ENCODE results near the gene ADM5.

Gene ADM5

GRCh38 chr19:49727217-49728030, 38.0 kb downstream of the ADM5 start:
- H3K4me3 ChIP-seq (replicated peaks; ENCODE audit: insufficient read depth, low read length) = no peak overlapping the region
- no peak for DNase-seq (ENCODE audit: low read depth in 1 of 2, low spot score in 1 of 2)
- H3K27me3 ChIP-seq (ENCODE audit: insufficient read depth, poor library complexity, severe bottlenecking) = no peaks in the 10 kb centered on the region
- TF ChIP-seq, protein P1, sequence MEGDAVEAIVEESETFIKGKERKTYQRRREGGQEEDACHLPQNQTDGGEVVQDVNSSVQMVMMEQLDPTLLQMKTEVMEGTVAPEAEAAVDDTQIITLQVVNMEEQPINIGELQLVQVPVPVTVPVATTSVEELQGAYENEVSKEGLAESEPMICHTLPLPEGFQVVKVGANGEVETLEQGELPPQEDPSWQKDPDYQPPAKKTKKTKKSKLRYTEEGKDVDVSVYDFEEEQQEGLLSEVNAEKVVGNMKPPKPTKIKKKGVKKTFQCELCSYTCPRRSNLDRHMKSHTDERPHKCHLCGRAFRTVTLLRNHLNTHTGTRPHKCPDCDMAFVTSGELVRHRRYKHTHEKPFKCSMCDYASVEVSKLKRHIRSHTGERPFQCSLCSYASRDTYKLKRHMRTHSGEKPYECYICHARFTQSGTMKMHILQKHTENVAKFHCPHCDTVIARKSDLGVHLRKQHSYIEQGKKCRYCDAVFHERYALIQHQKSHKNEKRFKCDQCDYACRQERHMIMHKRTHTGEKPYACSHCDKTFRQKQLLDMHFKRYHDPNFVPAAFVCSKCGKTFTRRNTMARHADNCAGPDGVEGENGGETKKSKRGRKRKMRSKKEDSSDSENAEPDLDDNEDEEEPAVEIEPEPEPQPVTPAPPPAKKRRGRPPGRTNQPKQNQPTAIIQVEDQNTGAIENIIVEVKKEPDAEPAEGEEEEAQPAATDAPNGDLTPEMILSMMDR (IDR thresholded peaks at IDR 0.05; ENCODE audit: insufficient read depth, low read length) = no peak
- TF ChIP-seq REST (IDR thresholded peaks at IDR 0.05; ENCODE audit: insufficient replicate concordance, low read depth) (no peak), SPI1 (IDR thresholded peaks at IDR 0.05; ENCODE audit: borderline replicate concordance, low read depth) (no peak), GABPA (IDR thresholded peaks at IDR 0.05; ENCODE audit: low read depth) (no peak), POLR2AphosphoS5 (IDR thresholded peaks at IDR 0.05; ENCODE audit: low read depth) (no peak)
- no peak overlapping the region for H3K27ac ChIP-seq (replicated peaks)

- TF ChIP-seq, protein P1 (IDR thresholded peaks at IDR 0.05; ENCODE audit: insufficient read depth, low read length) = no peak
- TF ChIP-seq GABPA (IDR thresholded peaks at IDR 0.05; ENCODE audit: low read depth) (no peak), SPI1 (IDR thresholded peaks at IDR 0.05; ENCODE audit: borderline replicate concordance, low read depth) (no peak), REST (IDR thresholded peaks at IDR 0.05; ENCODE audit: insufficient replicate concordance, low read depth) (no peak), POLR2AphosphoS5 (IDR thresholded peaks at IDR 0.05; ENCODE audit: low read depth) (no peak)
These were observed 40.8 kb downstream of the ADM5 start for GRCh38 chr19:49730166-49730565.

DNA sequence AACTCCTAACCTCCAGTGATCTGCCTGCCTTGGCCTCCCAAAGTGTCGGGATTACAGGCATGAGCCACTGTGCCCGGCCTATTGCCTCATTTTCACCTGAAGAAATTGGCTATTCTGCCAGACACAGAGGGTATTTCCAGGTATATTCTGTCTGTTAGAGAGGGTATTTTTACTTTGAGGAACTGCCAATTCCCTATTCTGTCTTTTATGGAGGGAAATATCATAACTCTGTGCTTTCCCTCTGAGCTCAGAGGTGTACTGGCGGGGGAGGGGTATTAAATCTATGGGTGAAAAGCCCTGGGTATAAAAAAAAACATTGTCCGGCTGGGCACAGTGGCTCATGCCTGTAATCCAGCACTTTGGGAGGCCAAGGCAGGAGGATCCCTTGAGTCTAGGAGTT, 48.9 kb downstream of the ADM5 start:
- TF ChIP-seq, protein P1 (IDR thresholded peaks at IDR 0.05; ENCODE audit: insufficient read depth, low read length) = no peak
- TF ChIP-seq GABPA (IDR thresholded peaks at IDR 0.05; ENCODE audit: low read depth) = no peak
- no peak for TF ChIP-seq POLR2AphosphoS5 (IDR thresholded peaks at IDR 0.05; ENCODE audit: low read depth)
- TF ChIP-seq SPI1 (IDR thresholded peaks at IDR 0.05; ENCODE audit: borderline replicate concordance, low read depth) = no peak
- TF ChIP-seq REST (IDR thresholded peaks at IDR 0.05; ENCODE audit: insufficient replicate concordance, low read depth) = no peak
- Histone ChIP-seq H3K4me3 (replicated peaks; ENCODE audit: insufficient read depth, low read length) (no peak overlapping the region), H3K27ac (replicated peaks) (no peak overlapping the region), H3K27me3 (ENCODE audit: insufficient read depth, poor library complexity, severe bottlenecking) (no peaks in the 10 kb centered on the region)
- DNase-seq (ENCODE audit: low read depth in 1 of 2, low spot score in 1 of 2) = no peak

More at GRCh38 chr19:49730166-49730565, 40.8 kb downstream of the ADM5 start:
- peak overlapping the region; percentile 15; the same call in 1 of the 2 replicates for H3K27ac ChIP-seq (replicated peaks)
- H3K27me3 ChIP-seq (ENCODE audit: insufficient read depth, poor library complexity, severe bottlenecking) = no peaks in the 10 kb centered on the region
- no peak overlapping the region for H3K4me3 ChIP-seq (replicated peaks; ENCODE audit: insufficient read depth, low read length)
- DNase-seq (ENCODE audit: low read depth in 1 of 2, low spot score in 1 of 2) = peak in 1 of 2 experiments; percentile 39
